ENCODE data around the gene SLC25A45. TPM values are rescaled to one million over a fixed set of nuclear protein-coding genes. Genes with fewer than 3 reads are reported as not detected.

SLC25A45 gene
- total RNA-seq, 4 donors from 2014 or later: 1.8 to 8.0 (median 5.3) TPM

DNA sequence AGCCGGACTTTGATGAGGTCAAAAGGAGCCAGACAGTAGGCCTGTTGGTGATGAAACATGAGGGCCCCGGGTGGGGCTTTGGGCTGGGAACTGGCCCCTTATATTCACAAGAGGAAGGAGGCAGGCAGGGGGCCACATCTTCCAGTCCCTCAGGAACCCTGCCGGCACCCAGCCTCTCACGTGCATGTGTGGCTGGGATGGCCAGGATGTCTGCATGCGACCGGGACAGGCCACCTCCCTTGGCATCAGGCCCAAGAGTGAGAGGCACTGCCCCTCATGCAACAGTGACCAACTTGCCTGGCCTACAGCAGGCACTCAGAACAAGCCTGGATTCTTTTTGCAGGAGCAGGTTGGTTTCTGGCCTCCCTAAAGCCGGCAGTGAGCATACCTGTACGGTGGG lies 5.4 kb downstream of the SLC25A45 start:
- DNase-seq (ENCODE audit: low spot score in 2 of 2): no peak
- H3K4me3 ChIP-seq (ENCODE audit: low read depth, poor library complexity, severe bottlenecking): no peak overlapping the region
- 63 to 65% methylated on average over 8 of the region's 8 CpGs for WGBS, 2 donors
- intact Hi-C loops (cut with DNase I; ENCODE audit: low total_unique reads): no loop called here
- TF ChIP-seq, protein P1, sequence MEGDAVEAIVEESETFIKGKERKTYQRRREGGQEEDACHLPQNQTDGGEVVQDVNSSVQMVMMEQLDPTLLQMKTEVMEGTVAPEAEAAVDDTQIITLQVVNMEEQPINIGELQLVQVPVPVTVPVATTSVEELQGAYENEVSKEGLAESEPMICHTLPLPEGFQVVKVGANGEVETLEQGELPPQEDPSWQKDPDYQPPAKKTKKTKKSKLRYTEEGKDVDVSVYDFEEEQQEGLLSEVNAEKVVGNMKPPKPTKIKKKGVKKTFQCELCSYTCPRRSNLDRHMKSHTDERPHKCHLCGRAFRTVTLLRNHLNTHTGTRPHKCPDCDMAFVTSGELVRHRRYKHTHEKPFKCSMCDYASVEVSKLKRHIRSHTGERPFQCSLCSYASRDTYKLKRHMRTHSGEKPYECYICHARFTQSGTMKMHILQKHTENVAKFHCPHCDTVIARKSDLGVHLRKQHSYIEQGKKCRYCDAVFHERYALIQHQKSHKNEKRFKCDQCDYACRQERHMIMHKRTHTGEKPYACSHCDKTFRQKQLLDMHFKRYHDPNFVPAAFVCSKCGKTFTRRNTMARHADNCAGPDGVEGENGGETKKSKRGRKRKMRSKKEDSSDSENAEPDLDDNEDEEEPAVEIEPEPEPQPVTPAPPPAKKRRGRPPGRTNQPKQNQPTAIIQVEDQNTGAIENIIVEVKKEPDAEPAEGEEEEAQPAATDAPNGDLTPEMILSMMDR (IDR thresholded peaks at IDR 0.05): no peak
- TF ChIP-seq POLR2A (IDR thresholded peaks at IDR 0.05): no peak

DNA sequence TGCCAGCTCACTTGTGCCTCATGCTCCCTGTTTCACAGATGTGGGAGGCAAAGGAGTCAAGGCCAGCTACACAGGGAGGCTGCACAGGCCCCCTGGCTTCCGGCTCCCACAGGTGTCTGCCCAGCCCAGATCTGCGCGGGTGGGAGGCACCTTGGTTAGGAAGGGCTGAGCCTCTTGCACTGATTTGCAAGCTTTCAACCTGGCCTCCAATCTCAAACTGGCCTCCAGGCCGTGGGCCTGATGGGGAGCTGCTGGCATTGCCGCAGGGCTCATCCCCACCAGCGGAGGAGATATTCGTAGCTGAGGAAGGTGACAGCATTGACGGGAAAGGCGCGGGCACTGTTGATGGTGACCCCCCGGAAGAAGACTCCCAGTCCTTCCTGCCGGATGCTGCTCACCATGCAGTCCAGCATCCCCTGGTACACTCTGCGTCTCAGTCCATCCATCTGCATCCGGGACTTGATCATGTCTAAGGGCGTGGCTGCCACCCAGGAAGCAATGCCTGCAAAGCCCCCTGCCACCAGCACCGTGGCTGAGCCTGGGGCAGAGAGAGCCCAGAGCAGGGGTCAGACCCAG lies 6.2 kb downstream of the SLC25A45 start:
- intact Hi-C loops (cut with DNase I; ENCODE audit: low total_unique reads): no loop called here
- DNase-seq (ENCODE audit: low spot score in 2 of 2): no peak
- H3K4me3 ChIP-seq (ENCODE audit: low read depth, poor library complexity, severe bottlenecking): no peak overlapping the region
- WGBS, 2 donors: 88 to 92% methylated on average over 16 of the region's 16 CpGs
- no peak for TF ChIP-seq POLR2A (IDR thresholded peaks at IDR 0.05)
- TF ChIP-seq, protein P1 (IDR thresholded peaks at IDR 0.05): no peak

DNA sequence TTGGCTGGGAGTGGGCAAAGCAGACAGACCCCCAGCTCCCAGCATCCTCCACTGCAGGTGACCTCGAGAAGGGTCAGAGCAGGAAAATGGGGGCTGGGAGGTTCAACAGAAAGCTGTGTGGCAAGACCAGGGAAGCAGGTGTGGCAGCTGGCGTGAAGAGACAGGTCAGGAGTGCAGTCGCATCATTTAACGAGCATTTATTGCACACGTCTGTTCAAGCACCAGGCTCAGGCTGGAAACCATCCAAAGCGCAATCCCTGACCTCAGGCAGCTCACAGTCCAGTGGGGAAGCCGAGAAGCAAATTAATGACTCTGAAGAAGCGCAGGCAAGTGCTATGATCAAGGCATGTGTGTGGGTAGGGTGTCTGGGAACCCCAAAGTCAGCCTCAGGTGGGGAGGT lies 7.4 kb downstream of the SLC25A45 start:
- H3K4me3 ChIP-seq (ENCODE audit: low read depth, poor library complexity, severe bottlenecking): no peak overlapping the region
- TF ChIP-seq, protein P1 (IDR thresholded peaks at IDR 0.05): no peak
- no peak for TF ChIP-seq POLR2A (IDR thresholded peaks at IDR 0.05)
- intact Hi-C loops (cut with DNase I; ENCODE audit: low total_unique reads): no loop called here
- no peak for DNase-seq (ENCODE audit: low spot score in 2 of 2)
- 58 to 71% methylated on average over 8 of the region's 8 CpGs for WGBS, 2 donors

DNA sequence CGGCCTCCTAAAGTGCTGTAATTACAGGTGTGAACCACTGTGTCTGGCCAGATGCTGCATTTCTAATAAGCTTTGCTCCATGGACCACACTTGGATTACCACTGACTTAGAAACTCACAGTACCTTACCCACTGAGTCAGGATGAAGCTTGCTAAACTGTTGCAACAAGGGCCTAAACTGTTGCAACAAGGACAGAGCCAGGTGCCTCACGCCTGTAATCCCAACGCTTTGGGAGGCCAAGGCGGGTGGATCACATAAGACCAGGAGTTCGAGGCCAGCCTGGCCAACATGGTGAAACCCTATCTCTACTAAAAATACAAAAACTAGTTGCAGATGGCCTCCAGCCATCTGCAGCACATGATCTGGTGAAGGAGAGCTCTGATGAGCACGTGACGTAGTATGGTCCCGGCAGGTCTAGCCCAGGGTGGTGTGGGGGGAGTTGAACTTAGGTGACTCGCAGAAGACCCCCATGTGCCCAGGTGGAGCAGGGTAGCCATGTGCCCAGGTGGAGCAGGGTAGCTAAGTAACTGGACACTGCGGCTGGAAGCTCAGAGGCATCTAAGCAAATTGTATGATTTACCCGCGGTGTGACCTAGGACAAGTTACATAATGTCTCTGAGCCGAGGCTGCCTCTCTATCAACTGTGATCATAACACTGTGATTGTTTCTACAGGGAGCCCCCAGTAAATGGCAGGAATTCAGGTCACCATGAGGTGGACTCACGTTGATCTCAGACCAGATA lies 8.4 kb downstream of the SLC25A45 start:
- TF ChIP-seq POLR2A (IDR thresholded peaks at IDR 0.05): no peak
- TF ChIP-seq, protein P1 (IDR thresholded peaks at IDR 0.05): no peak
- no peak overlapping the region for H3K4me3 ChIP-seq (ENCODE audit: low read depth, poor library complexity, severe bottlenecking)
- DNase-seq (ENCODE audit: low spot score in 2 of 2): no peak
- 81 to 83% methylated on average over 14 of the region's 14 CpGs for WGBS, 2 donors
- intact Hi-C loops (cut with DNase I; ENCODE audit: low total_unique reads): loop anchor here (5.0 kb wide), 1 partner anchor 143 kb away; no protein-coding TSS in a partner anchor

DNA sequence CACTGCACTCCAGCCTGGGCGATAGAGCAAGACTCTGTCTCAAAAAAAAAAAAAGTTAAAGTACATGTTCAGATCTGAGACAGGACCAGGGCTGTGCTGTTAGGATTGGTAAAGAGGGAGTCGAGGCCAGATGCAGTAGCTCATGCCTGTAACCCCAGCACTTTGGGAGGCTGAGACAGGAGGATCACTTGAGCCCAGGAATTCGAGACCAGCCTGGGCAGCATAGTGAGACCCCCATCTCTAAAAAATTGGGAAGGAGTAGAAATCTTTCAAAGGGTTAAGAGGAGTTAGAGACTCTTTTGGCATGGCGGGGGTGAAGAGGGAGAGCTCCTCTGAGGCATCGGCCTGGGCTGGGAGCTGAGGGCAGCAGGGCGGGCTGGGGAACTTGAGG lies 11.8 kb downstream of the SLC25A45 start:
- WGBS, 2 donors: 75 to 77% methylated on average over 6 of the region's 6 CpGs
- H3K4me3 ChIP-seq (ENCODE audit: low read depth, poor library complexity, severe bottlenecking): no peak overlapping the region
- intact Hi-C loops (cut with DNase I; ENCODE audit: low total_unique reads): loop anchor here (5.0 kb wide), 1 partner anchor 147 kb away; no protein-coding TSS in a partner anchor
- no peak for DNase-seq (ENCODE audit: low spot score in 2 of 2)
- no peak for TF ChIP-seq POLR2A (IDR thresholded peaks at IDR 0.05)

DNA sequence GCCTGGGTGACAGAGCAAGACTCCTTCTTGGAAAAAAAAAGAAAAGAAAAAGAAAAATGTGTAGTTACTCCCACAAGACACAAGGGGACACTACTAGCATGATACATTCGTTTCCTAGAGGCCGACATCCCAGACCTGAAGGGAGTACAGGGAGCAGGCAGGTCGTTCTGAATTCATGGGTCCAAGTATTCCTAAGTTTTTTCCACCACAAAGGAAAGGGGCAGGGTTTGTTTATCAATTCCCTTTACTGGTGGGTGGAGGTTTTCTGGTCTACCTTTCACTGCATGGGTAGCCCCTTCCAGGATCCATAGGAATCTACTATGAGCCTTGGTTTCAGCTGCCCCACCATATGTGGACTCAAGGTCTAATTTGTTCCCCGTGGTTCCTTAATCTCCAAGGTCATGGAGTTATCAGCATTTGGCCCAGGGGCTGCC lies 16.1 kb downstream of the SLC25A45 start:
- intact Hi-C loops (cut with DNase I; ENCODE audit: low total_unique reads): no loop called here
- DNase-seq (ENCODE audit: low spot score in 2 of 2): no peak
- no peak overlapping the region for H3K4me3 ChIP-seq (ENCODE audit: low read depth, poor library complexity, severe bottlenecking)

More for the DNA sequence above, 16.1 kb downstream of the SLC25A45 start:
- TF ChIP-seq POLR2A (IDR thresholded peaks at IDR 0.05): no peak
- TF ChIP-seq, protein P1 (IDR thresholded peaks at IDR 0.05): no peak
- WGBS, 2 donors: 2 to 7% methylated on average over 4 of the region's 4 CpGs
